H9 (cell line): ENCODE measurements around the gene COA1. TPM values are rescaled to one million over a fixed set of nuclear protein-coding genes. Genes with fewer than 3 reads are reported as not detected.

ENCODE experiments used
- DNase-seq: peaks from one replicate; pipeline ENCODE4 v3.0.0-alpha.2; 2017
- H2AFZ ChIP-seq: one replicate; pipeline ENCODE4 v1.6.1; 2013; ENCODE audit warnings: mild to moderate bottlenecking, low read length, control low read depth, moderate library complexity
- H2AK5ac ChIP-seq: 2 replicates; pipeline ENCODE4 v1.6.1; 2013; ENCODE audit warnings: low read length, control low read depth, mixed read lengths; ENCODE audit not compliant: insufficient read length
- H2BK120ac ChIP-seq: one replicate; pipeline ENCODE4 v1.6.1; 2013; ENCODE audit warnings: low read depth, mild to moderate bottlenecking, low read length, control low read depth, inconsistent platforms; ENCODE audit not compliant: poor library complexity, severe bottlenecking
- H2BK12ac ChIP-seq: 2 replicates; pipeline ENCODE4 v1.6.1; 2013; ENCODE audit warnings: low read length, control low read depth, mixed read lengths, low read depth; ENCODE audit not compliant: insufficient read length
- H2BK15ac ChIP-seq: 2 replicates; pipeline ENCODE4 v1.6.1; 2013; ENCODE audit warnings: low read depth, low read length, control low read depth
- H2BK20ac ChIP-seq: one replicate; pipeline ENCODE4 v1.6.1; 2013; ENCODE audit warnings: low read depth, mild to moderate bottlenecking, low read length, control low read depth, inconsistent platforms; ENCODE audit not compliant: poor library complexity, severe bottlenecking
- H2BK5ac ChIP-seq: 2 replicates; pipeline ENCODE4 v1.6.1; 2013; ENCODE audit warnings: low read length, control low read depth, mixed read lengths; ENCODE audit not compliant: insufficient read length
- H3K14ac ChIP-seq: 2 replicates; pipeline ENCODE4 v1.6.1; 2013; ENCODE audit warnings: low read length, control low read depth; ENCODE audit not compliant: insufficient read depth
- H3K18ac ChIP-seq: 2 replicates; pipeline ENCODE4 v1.6.1; 2013; ENCODE audit warnings: low read depth, mild to moderate bottlenecking, mixed read lengths, low read length, control low read depth; ENCODE audit not compliant: insufficient read length
- H3K23ac ChIP-seq: 2 replicates; pipeline ENCODE4 v1.6.1; 2013; ENCODE audit warnings: low read length, control low read depth, mixed read lengths, low read depth; ENCODE audit not compliant: insufficient read length
- H3K23me2 ChIP-seq: 2 replicates; pipeline ENCODE4 v1.6.1; 2013; ENCODE audit warnings: low read depth, mild to moderate bottlenecking, mixed read lengths, low read length, control low read depth; ENCODE audit not compliant: insufficient read length, poor library complexity, severe bottlenecking
- H3K27ac ChIP-seq: 2 replicates; pipeline ENCODE4 v1.5.1; 2013; ENCODE audit warnings: low read length, control low read depth, mixed read lengths, low read depth; ENCODE audit not compliant: insufficient read length
- H3K27me3 ChIP-seq: 2 replicates; pipeline ENCODE4 v1.6.1; 2013; ENCODE audit warnings: low read length, control low read depth, inconsistent platforms; ENCODE audit not compliant: insufficient read depth
- H3K4ac ChIP-seq: 2 replicates; pipeline ENCODE4 v1.6.1; 2013; ENCODE audit warnings: low read depth, mild to moderate bottlenecking, control low read depth, inconsistent platforms, low read length, moderate library complexity
- H3K4me1 ChIP-seq: 2 replicates; pipeline ENCODE4 v1.6.1; 2013; ENCODE audit warnings: low read length, control low read depth, inconsistent platforms; ENCODE audit not compliant: insufficient read depth
- H3K4me2 ChIP-seq: 2 replicates; pipeline ENCODE4 v1.6.1; 2013; ENCODE audit warnings: low read length, control low read depth, mixed read lengths; ENCODE audit not compliant: insufficient read length, insufficient read depth
- H3K56ac ChIP-seq: 2 replicates; pipeline ENCODE4 v1.6.1; 2013; ENCODE audit warnings: low read depth, mild to moderate bottlenecking, mixed read lengths, low read length, control low read depth; ENCODE audit not compliant: insufficient read length
- H3K79me1 ChIP-seq: 2 replicates; pipeline ENCODE4 v1.6.1; 2013; ENCODE audit warnings: low read depth, mild to moderate bottlenecking, moderate library complexity, low read length, control low read depth, inconsistent platforms; ENCODE audit not compliant: insufficient read depth, poor library complexity, severe bottlenecking
- H3K79me2 ChIP-seq: 2 replicates; pipeline ENCODE4 v1.6.1; 2013; ENCODE audit warnings: low read length, control low read depth, inconsistent platforms; ENCODE audit not compliant: insufficient read depth
- H3K9ac ChIP-seq: 2 replicates; pipeline ENCODE4 v1.6.1; 2013; ENCODE audit warnings: low read length, control low read depth, mixed read lengths; ENCODE audit not compliant: insufficient read length; ENCODE audit errors: extremely low read depth
- H3K9me3 ChIP-seq: one replicate; pipeline ENCODE4 v1.6.1; 2013; ENCODE audit warnings: low read depth, low read length, inconsistent platforms; ENCODE audit not compliant: control insufficient read depth
- H3T11ph ChIP-seq: one replicate; pipeline ENCODE4 v1.6.1; 2013; ENCODE audit warnings: mild to moderate bottlenecking, low read length, control low read depth, inconsistent platforms
- H4K20me1 ChIP-seq: one replicate; pipeline ENCODE4 v1.6.1; 2013; ENCODE audit not compliant: control insufficient read depth, insufficient read length, insufficient read depth
- H4K5ac ChIP-seq: 2 replicates; pipeline ENCODE4 v1.6.1; 2013; ENCODE audit warnings: low read depth, mild to moderate bottlenecking, mixed read lengths, low read length, control low read depth; ENCODE audit not compliant: insufficient read length
- H4K8ac ChIP-seq: replicated peaks from 2 replicates; pipeline ENCODE4 v1.6.1; 2013; ENCODE audit warnings: low read length, control low read depth, mixed read lengths, low read depth; ENCODE audit not compliant: insufficient read length
- H4K91ac ChIP-seq: 2 replicates; pipeline ENCODE4 v1.6.1; 2013; ENCODE audit warnings: low read depth, mild to moderate bottlenecking, moderate library complexity, mixed read lengths, low read length, control low read depth; ENCODE audit not compliant: insufficient read length
- H3K27ac Mint-ChIP-seq, 3 experiments: 2 replicates in 2 of 3; 3 replicates in 1 of 3; pipeline ENCODE4 v1.8.0; 2020 to 2021; ENCODE audit warnings: mixed read lengths in 3 of 3, mild to moderate bottlenecking in 1 of 3, moderate library complexity in 1 of 3
- H3K27me3 Mint-ChIP-seq: 2 replicates; pipeline ENCODE4 v1.8.0; 2021; ENCODE audit warnings: low read depth, mild to moderate bottlenecking, moderate library complexity, mixed read lengths
- H3K36me3 Mint-ChIP-seq, 3 experiments: 2 replicates in 2 of 3; 3 replicates in 1 of 3; pipeline ENCODE4 v1.8.0; 2020 to 2021; ENCODE audit warnings: low read depth in 3 of 3, mixed read lengths in 3 of 3; ENCODE audit not compliant: insufficient read depth in 1 of 3
- H3K4me1 Mint-ChIP-seq, 2 experiments: 2 replicates each; pipeline ENCODE4 v1.8.0; 2020; ENCODE audit warnings: mixed read lengths in 2 of 2
- H3K4me3 Mint-ChIP-seq, 2 experiments: 2 replicates in 1 of 2; 3 replicates in 1 of 2; pipeline ENCODE4 v1.8.0; 2020 to 2021; ENCODE audit warnings: mild to moderate bottlenecking in 2 of 2, mixed read lengths in 2 of 2, moderate library complexity in 1 of 2
- H3K9me3 Mint-ChIP-seq, 2 experiments: 2 replicates in 1 of 2; 3 replicates in 1 of 2; pipeline ENCODE4 v1.8.0; 2020; ENCODE audit warnings: mild to moderate bottlenecking in 2 of 2, mixed read lengths in 2 of 2, moderate library complexity in 1 of 2
- WGBS: extraction: QIAGEN DNeasy Blood & Tissue Kit; methylation state at CpG from one replicate; pipeline ENCODE4 v1.1.7; 2013; ENCODE audit warnings: missing lambda C conversion rate, low lambda C conversion rate, mixed read lengths; ENCODE audit not compliant: insufficient read length; ENCODE audit errors: extremely low coverage; 5-methylcytosine and 5-hydroxymethylcytosine counted together
- total RNA-seq: library from RNA; stranded (reverse); gene quantifications from 2 replicates; pipeline ENCODE4 v1.2.1, GENCODE V29; 2021
- TF ChIP-seq, protein P1 (sequence below): fragments of 200-600 bp; sonication (generic); conservative IDR thresholded peaks from 3 replicates; pipeline ENCODE4 v1.8.0; 2021; ENCODE audit warnings: antibody characterized with exemption, mild to moderate bottlenecking

COA1 gene
- total RNA-seq, 1 experiment from 2014 or later, result 138 TPM

DNA sequence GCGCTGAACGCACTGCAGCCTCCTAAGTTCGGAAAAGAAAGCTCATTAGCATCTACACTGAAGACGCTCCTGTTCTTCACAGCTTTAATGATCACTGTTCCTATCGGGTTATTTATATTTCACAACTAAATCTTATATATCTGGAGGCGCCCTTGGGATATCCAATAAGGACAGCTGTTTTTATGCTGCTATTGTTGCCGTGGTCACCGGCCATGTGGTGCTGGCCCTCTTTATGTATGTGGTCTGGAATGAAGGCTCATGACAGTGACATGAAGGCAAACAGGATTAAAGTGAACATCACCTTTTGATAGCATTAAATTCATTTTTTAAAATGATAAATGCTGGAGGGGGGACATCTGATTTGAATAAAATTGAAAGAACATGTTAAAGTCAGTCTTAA, 38.0 kb upstream of the COA1 start:
- Histone ChIP-seq H2BK15ac (no peak overlapping the region), H3K23me2 (no peaks in the 10 kb centered on the region), H2AFZ (no peak overlapping the region), H2AK5ac (no peak overlapping the region), H4K5ac (no peak overlapping the region), H2BK20ac (no peak overlapping the region), H2BK120ac (no peak overlapping the region), H3K14ac (no peak overlapping the region), H3K79me2 (0 out of 2 replicates have a peak, but pooled peaks cover 1% of the 10 kb centered on the region), H4K20me1 (no peaks in the 10 kb centered on the region), H3K79me1 (no peaks in the 10 kb centered on the region), H3K18ac (no peak overlapping the region), H3K9ac (no peak overlapping the region), H2BK5ac (no peak overlapping the region), H3K27me3 (no peaks in the 10 kb centered on the region), H3K23ac (no peak overlapping the region), H3K9me3 (no peaks in the 10 kb centered on the region), H3K4ac (no peak overlapping the region), H3K27ac (no peak overlapping the region), H4K91ac (no peak overlapping the region), H3K4me1 (peaks cover 2% of the 10 kb centered on the region; the same call in 1 of the 2 replicates), H2BK12ac (no peak overlapping the region), H3K4me2 (no peak overlapping the region), H4K8ac (no peak overlapping the region), H3T11ph (no peak overlapping the region), H3K56ac (no peak overlapping the region)
- H3K36me3 Mint-ChIP-seq, result peaks cover under 1 to 5% (median 1%) of the 10 kb centered on the region in 3 experiments; a peak in 3 of 7 replicates
- H3K27me3 Mint-ChIP-seq, result no peaks in the 10 kb centered on the region; the same call in 1 of the 2 replicates
- no peaks in the 10 kb centered on the region for H3K9me3 Mint-ChIP-seq
- no peak for DNase-seq
- no peak overlapping the region for H3K4me3 Mint-ChIP-seq
- no peak overlapping the region for H3K27ac Mint-ChIP-seq
- H3K4me1 Mint-ChIP-seq, result peaks cover 23 to 36% of the 10 kb centered on the region in 2 experiments
- no CpG with 5 or more reads among the region's 8 CpGs for WGBS
- TF ChIP-seq, protein P1, sequence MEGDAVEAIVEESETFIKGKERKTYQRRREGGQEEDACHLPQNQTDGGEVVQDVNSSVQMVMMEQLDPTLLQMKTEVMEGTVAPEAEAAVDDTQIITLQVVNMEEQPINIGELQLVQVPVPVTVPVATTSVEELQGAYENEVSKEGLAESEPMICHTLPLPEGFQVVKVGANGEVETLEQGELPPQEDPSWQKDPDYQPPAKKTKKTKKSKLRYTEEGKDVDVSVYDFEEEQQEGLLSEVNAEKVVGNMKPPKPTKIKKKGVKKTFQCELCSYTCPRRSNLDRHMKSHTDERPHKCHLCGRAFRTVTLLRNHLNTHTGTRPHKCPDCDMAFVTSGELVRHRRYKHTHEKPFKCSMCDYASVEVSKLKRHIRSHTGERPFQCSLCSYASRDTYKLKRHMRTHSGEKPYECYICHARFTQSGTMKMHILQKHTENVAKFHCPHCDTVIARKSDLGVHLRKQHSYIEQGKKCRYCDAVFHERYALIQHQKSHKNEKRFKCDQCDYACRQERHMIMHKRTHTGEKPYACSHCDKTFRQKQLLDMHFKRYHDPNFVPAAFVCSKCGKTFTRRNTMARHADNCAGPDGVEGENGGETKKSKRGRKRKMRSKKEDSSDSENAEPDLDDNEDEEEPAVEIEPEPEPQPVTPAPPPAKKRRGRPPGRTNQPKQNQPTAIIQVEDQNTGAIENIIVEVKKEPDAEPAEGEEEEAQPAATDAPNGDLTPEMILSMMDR, result no peak
